BLaER1 treated with 17β-estradiol and CSF1 and Interleukin-3, amounts not matched to agents 10 nM and 100 nM (cell line): Measurements from ENCODE around the gene AMPD3.
A peak's percentile ranks its signal among the peaks of the same experiment; 100 is the strongest.

Experiments used
- H3K27ac ChIP-seq, 11 experiments: shearing (Covaris generic); formaldehyde crosslinking; 2 replicates each; pipeline ENCODE4 v1.8.1; 2022
- H3K27me3 ChIP-seq, 11 experiments: shearing (Covaris generic); formaldehyde crosslinking; 2 replicates each; pipeline ENCODE4 v1.8.1; 2022
- H3K36me3 ChIP-seq, 11 experiments: shearing (Covaris generic); formaldehyde crosslinking; 2 replicates each; pipeline ENCODE4 v1.8.1; 2022
- H3K4me1 ChIP-seq, 10 experiments: shearing (Covaris generic); formaldehyde crosslinking; 2 replicates each; pipeline ENCODE4 v1.8.1; 2022
- H3K4me2 ChIP-seq, 11 experiments: shearing (Covaris generic); formaldehyde crosslinking; 2 replicates each; pipeline ENCODE4 v1.8.1; 2022
- H3K4me3 ChIP-seq, 10 experiments: shearing (Covaris generic); formaldehyde crosslinking; 2 replicates each; pipeline ENCODE4 v1.8.1; 2022
- H3K9ac ChIP-seq, 11 experiments: shearing (Covaris generic); formaldehyde crosslinking; 2 replicates each; pipeline ENCODE4 v1.8.1; 2022
- H3K9me3 ChIP-seq, 11 experiments: shearing (Covaris generic); formaldehyde crosslinking; replicated peaks in 1 of 11; 2 replicates each; pipeline ENCODE4 v1.8.1; 2022
- H4K20me1 ChIP-seq, 11 experiments: shearing (Covaris generic); formaldehyde crosslinking; 2 replicates each; pipeline ENCODE4 v1.8.1; 2022
- Cebpa-rat ChIP-seq, 11 experiments: shearing (Covaris generic); IDR thresholded peaks; 2 replicates each; pipeline ENCODE4 v1.8.1; 2022

The AMPD3 gene

DNA sequence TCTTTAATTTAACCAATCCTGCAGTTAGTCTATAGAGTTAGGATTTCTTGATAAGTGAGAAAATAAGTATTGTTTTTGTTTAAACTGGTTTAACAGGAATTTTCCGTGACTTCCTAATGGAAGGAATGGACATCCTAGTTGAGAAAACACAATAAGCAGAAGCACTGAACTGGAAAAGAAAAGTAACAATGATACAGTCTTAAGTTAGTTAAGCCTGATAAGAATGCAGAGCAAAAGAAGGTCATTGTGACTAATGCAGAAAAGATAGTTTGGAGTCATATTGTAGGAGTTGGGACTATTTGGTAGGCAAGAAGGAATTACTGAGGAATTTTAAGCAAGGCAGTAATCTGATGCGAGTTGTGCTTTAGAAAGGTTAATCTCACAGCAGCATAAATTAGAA, 74.2 kb downstream of the AMPD3 start:
- Histone ChIP-seq H3K9me3 (no peaks in the 10 kb centered on the region), H3K27me3 (no peaks in the 10 kb centered on the region), H3K4me2 (no peak overlapping the region), H4K20me1 (no peaks in the 10 kb centered on the region), H3K27ac (no peak overlapping the region), H3K9ac (no peak overlapping the region), H3K4me1 (no peaks in the 10 kb centered on the region; a peak in 1 of 20 replicates), H3K4me3 (no peak overlapping the region), H3K36me3 (peaks cover 49 to 96% (median 79%) of the 10 kb centered on the region in 11 experiments)
- no peak for TF ChIP-seq Cebpa-rat (IDR thresholded peaks at IDR 0.05)

DNA sequence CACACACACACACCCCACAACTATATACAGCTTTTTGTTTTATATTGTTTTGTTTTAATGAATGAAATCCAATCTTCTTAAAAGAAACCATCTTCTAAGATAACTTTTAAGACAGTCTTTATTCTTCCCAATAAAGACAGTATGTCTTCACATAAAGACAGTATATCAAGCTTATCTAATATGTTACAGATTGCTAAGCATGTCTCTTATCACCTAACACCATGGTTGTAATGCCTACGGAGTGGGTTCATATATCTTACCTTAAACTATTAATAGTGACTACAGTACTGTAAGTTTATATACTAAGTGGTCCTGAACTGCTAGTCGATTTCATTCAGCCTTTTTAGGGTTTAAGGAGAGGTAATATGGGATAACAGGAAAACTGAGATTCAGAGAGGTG, 77.5 kb downstream of the AMPD3 start:
- Histone ChIP-seq H3K4me1 (peaks cover 0 to 20% (median 2%) of the 10 kb centered on the region in 10 experiments; a peak in 8 of 20 replicates), H3K4me2 (no peak overlapping the region), H3K27ac (no peak overlapping the region), H3K9ac (no peak overlapping the region), H3K4me3 (no peak overlapping the region), H3K27me3 (no peaks in the 10 kb centered on the region), H3K9me3 (no peaks in the 10 kb centered on the region), H4K20me1 (no peaks in the 10 kb centered on the region), H3K36me3 (peaks cover 31 to 64% (median 49%) of the 10 kb centered on the region in 11 experiments)
- no peak for TF ChIP-seq Cebpa-rat (IDR thresholded peaks at IDR 0.05)

DNA sequence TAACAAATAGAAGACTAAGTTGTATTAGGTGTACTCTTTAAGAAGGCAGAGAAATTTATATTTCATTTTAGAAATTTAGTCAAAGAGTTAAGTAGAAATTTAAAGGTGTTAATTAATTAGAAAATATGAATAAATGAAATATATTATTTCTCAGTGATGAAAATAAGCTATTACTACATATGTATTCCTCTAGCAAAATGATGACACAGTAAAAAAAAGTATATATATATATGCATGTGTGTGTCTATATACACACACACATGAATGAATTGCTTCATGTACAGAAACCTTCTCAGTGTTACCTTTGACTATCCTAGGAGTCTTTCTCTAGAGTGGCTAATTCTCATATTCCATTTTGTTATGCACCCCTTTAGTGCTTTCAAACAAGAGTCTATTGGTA, 78.3 kb downstream of the AMPD3 start:
- no peaks in the 10 kb centered on the region for H3K9me3 ChIP-seq
- peaks cover 28 to 59% (median 46%) of the 10 kb centered on the region in 11 experiments for H3K36me3 ChIP-seq

DNA sequence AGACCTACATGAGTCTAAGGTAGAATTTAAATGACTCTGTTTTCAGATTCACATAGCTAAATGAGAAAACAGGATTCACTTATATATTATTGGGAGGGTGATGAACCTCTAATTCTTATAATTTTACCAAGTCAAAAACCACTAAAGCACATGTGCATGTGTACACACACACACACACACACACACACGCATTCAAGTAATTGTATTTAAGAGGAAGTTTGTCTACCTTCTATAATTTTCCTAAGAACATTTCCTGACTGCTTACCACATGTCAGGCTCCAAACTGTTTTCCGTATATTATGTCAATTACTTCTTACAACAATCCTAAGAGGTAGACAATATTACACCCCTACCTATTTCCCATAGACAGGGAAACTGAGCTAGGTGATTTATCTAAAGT, 79.3 kb downstream of the AMPD3 start:
- Histone ChIP-seq H3K4me2 (no peak overlapping the region), H3K4me3 (no peak overlapping the region), H4K20me1 (no peaks in the 10 kb centered on the region), H3K9ac (no peak overlapping the region), H3K9me3 (no peaks in the 10 kb centered on the region), H3K36me3 (peaks cover 20 to 49% (median 36%) of the 10 kb centered on the region in 11 experiments), H3K4me1 (peaks cover 0 to 38% (median 2%) of the 10 kb centered on the region in 10 experiments; a peak in 8 of 20 replicates), H3K27me3 (no peaks in the 10 kb centered on the region), H3K27ac (no peak overlapping the region)
- TF ChIP-seq Cebpa-rat (IDR thresholded peaks at IDR 0.05): no peak

More for the DNA sequence above, 78.3 kb downstream of the AMPD3 start:
- TF ChIP-seq Cebpa-rat (IDR thresholded peaks at IDR 0.05): no peak
- no peaks in the 10 kb centered on the region for H3K27me3 ChIP-seq
- H3K27ac ChIP-seq: no peak overlapping the region
- no peak overlapping the region for H3K4me2 ChIP-seq
- no peaks in the 10 kb centered on the region for H4K20me1 ChIP-seq
- no peak overlapping the region for H3K4me3 ChIP-seq
- H3K9ac ChIP-seq: no peak overlapping the region
- peaks cover 0 to 28% (median 2%) of the 10 kb centered on the region in 10 experiments; a peak in 8 of 20 replicates for H3K4me1 ChIP-seq

DNA sequence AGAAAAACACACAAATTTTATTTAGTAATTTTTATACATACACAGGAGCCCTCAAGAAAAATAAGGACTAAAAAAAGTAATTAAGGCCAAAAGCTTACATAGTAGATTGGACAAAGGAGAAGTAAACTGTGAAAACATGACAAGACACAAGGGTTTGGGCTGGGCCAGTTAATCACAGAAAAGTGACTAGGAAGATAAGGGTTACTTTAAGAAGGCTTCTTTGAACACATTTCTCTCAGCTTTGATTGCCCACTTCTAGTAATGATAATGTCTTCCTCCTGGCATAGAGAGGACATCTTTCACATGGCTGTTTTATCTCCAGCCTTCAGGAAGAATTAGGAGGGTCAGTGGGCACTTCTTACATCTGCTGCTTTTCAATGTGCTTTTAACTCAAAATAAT, 82.5 kb downstream of the AMPD3 start:
- Histone ChIP-seq H3K4me3 (no peak overlapping the region), H3K9me3 (peaks cover 0 to 3% (median 0%) of the 10 kb centered on the region in 11 experiments; a peak in 4 of 22 replicates), H3K36me3 (peaks cover 0 to 18% (median 12%) of the 10 kb centered on the region in 11 experiments; a peak in 17 of 22 replicates), H3K27ac (no peak overlapping the region), H4K20me1 (no peaks in the 10 kb centered on the region), H3K4me1 (peaks cover 7 to 46% (median 15%) of the 10 kb centered on the region in 10 experiments), H3K4me2 (peak overlapping the region in 3 of 11 experiments; percentile 19 to 54 (median 51); a peak in 4 of 22 replicates), H3K27me3 (no peaks in the 10 kb centered on the region), H3K9ac (no peak overlapping the region)
- TF ChIP-seq Cebpa-rat (IDR thresholded peaks at IDR 0.05): no peak

DNA sequence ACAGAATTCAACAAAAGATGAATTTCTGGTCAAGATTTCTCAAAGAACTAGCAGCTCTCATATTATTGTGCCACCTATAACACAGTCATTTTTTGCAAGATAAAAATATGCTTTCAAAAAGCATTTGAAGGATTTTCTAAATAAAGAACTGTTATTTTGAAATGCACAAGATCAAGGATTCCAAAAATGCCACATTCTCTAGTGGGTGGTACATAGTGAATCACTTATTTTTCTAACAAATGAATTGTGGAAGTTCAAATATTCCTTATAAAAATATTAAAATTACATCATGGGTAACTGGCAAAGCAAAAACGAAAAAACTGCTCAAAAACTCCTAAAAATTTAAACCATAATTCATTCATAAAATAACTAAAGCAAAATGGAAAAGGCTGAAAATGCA, 83.9 kb downstream of the AMPD3 start:
- no peak for TF ChIP-seq Cebpa-rat (IDR thresholded peaks at IDR 0.05)
- no peak overlapping the region for H3K4me3 ChIP-seq
- no peaks in the 10 kb centered on the region for H3K27me3 ChIP-seq
- H3K4me2 ChIP-seq: peak overlapping the region in 5 of 11 experiments; percentile 8 to 54 (median 22); a peak in 7 of 22 replicates
- H3K9me3 ChIP-seq: peaks cover 10 to 16% (median 13%) of the 10 kb centered on the region in 11 experiments
- H3K36me3 ChIP-seq: peaks cover 0 to 8% (median 2%) of the 10 kb centered on the region in 11 experiments; a peak in 10 of 22 replicates
- H3K27ac ChIP-seq: no peak overlapping the region
- no peaks in the 10 kb centered on the region for H4K20me1 ChIP-seq
- no peak overlapping the region for H3K9ac ChIP-seq
- peaks cover 7 to 46% (median 15%) of the 10 kb centered on the region in 10 experiments for H3K4me1 ChIP-seq

DNA sequence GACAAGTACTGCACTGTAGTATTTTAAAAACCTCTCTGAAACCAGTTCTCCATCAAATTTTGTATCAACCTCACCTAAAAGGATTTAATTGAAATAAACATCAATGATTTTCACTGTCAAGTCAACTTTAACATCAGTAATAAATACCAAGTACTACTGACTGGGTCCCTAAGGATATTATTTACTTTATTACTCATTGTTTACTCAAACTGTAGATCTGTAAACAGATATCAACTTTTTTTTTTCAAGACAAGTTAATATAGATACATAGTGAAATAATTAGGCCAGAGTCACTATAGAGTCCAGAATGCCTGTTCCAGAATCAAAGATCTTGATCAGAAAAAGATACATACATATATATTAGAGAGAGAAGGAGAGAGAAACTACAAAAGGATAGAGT, 84.3 kb downstream of the AMPD3 start:
- Histone ChIP-seq H3K4me2 (peak overlapping the region in 5 of 11 experiments; percentile 8 to 94 (median 51); a peak in 7 of 22 replicates), H3K36me3 (peaks cover 0 to 8% (median 0%) of the 10 kb centered on the region in 11 experiments; a peak in 4 of 22 replicates), H3K27ac (no peak overlapping the region), H3K9me3 (peaks cover 14 to 20% (median 17%) of the 10 kb centered on the region in 11 experiments), H3K27me3 (no peaks in the 10 kb centered on the region), H3K4me3 (no peak overlapping the region), H4K20me1 (no peaks in the 10 kb centered on the region), H3K9ac (no peak overlapping the region), H3K4me1 (peaks cover 7 to 46% (median 15%) of the 10 kb centered on the region in 10 experiments)
- TF ChIP-seq Cebpa-rat (IDR thresholded peaks at IDR 0.05): no peak

DNA sequence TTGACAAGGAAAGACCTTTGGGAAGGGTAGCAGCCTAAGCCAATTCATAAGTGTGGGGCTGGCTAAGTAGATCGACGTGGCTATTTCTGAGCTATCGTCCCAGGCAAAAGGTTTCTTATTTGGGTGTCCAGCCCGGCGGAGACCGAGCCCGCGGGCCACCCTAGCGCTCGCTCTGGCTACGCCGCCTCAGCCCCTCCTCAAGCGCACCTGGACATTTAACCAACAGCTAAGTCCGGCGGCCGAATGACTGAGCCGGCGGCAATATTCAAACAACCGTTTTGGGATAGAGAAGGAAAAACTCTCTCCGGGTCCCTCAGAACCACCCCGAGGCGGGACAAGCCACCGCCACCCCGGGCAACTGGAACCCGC, 85.5 kb downstream of the AMPD3 start:
- Histone ChIP-seq H4K20me1 (no peaks in the 10 kb centered on the region), H3K4me1 (peaks cover 15 to 53% (median 24%) of the 10 kb centered on the region in 10 experiments), H3K27me3 (no peaks in the 10 kb centered on the region), H3K9ac (peak overlapping the region; percentile 86 to 95 (median 91)), H3K27ac (peak overlapping the region; percentile 73 to 91 (median 86)), H3K9me3 (peaks cover 22 to 28% (median 26%) of the 10 kb centered on the region in 11 experiments), H3K4me3 (peak overlapping the region; percentile 74 to 93 (median 86)), H3K4me2 (peak overlapping the region; percentile 82 to 94 (median 90)), H3K36me3 (peaks cover 0 to 10% (median 0%) of the 10 kb centered on the region in 11 experiments; a peak in 4 of 22 replicates)
- TF ChIP-seq Cebpa-rat (IDR thresholded peaks at IDR 0.05): no peak

DNA sequence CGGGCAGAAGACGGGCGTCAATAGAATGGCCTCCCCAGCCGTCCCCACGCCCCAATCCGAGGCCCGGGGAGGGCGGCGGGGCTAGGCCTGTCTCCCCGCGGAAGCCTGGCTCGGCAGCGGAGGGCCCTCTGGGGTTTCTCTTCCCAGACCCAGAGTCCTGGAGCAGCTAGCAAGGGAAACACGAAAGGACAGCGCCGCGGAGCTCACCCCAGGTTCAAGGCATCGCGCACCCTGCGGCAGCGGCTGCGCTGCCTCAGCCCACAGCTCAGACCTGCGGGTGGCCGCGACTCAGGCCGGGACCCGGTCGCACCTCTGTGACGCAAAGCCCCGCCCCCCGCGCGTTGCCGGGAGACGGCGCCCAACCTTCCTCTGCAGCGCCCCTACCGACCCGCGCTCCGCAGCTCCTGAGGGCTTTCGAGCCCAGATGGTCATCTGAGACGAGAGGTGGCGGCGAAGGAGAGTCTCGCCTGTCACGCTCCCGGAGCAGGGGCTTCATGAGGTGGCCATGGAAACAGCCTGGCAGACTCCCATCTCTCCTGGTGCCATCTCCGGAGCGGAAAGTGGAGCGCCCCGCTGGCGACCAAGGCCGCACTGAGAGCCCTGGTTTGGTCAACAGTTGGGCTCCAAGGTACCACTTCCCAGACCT, 86.0 kb downstream of the AMPD3 start, which contains the start of gene RNF141:
TSS of gene RNF141 (minus strand) at position 273 of the 646 bp plus-strand sequence. CDS start 7,029 bp downstream, outside the sequence.
- H3K27ac ChIP-seq: peak within 1 kb of the TSS; percentile 73 to 91 (median 86)
- no peaks in the 10 kb centered on the region for H3K27me3 ChIP-seq
- peak within 1 kb of the TSS; percentile 82 to 94 (median 90) for H3K4me2 ChIP-seq
- H3K36me3 ChIP-seq: peaks cover 0 to 10% (median 0%) of the 10 kb centered on the region in 11 experiments; a peak in 4 of 22 replicates
- H3K4me3 ChIP-seq: peak within 1 kb of the TSS; percentile 74 to 93 (median 86)
- H3K9me3 ChIP-seq: peaks cover 22 to 31% (median 26%) of the 10 kb centered on the region in 11 experiments
- H3K9ac ChIP-seq: peak within 1 kb of the TSS; percentile 86 to 95 (median 91)
- no peaks in the 10 kb centered on the region for H4K20me1 ChIP-seq
- H3K4me1 ChIP-seq: peaks cover 15 to 51% (median 24%) of the 10 kb centered on the region in 10 experiments
- TF ChIP-seq Cebpa-rat (IDR thresholded peaks at IDR 0.05): no peak
